ENCODE data around the gene DENND1C.
"Not testable (repeated sequence)": the region's sequence is repeated elsewhere in the genome, so short reads cannot be mapped to it uniquely, and the experiment has no call there.

Gene DENND1C

GRCh38 chr19:6516018-6516658 is 34.6 kb upstream of the DENND1C start:
- POLR2A ChIA-PET = interaction anchor here (1.2 kb wide), 1 partner anchor 256 kb away, joined by 5 read pairs; the partner anchor contains the start of gene VAV1
- 2% methylated on average over 23 of the region's 26 CpGs for WGBS (ENCODE audit: insufficient coverage)
- H3K27me3 ChIP-seq (replicated peaks in 2 of 5; ENCODE audit: control insufficient read depth in 4 of 5, insufficient read depth in 5 of 5, low read length in 4 of 5) = no peaks in the 10 kb centered on the region

GRCh38 chr19:6514926-6515544 is 33.4 kb upstream of the DENND1C start:
- Histone ChIP-seq H3K9me3 (ENCODE audit: control extremely low read depth in 1 of 5, control insufficient read depth in 4 of 5, insufficient read depth in 2 of 5, low read depth in 1 of 5, low read length in 4 of 5) (no peaks in the 10 kb centered on the region), H3K36me3 (ENCODE audit: control insufficient read depth in 4 of 4, insufficient read depth in 4 of 4, low read length in 3 of 4) (no peaks in the 10 kb centered on the region), H3K4me3 (ENCODE audit: control insufficient read depth in 1 of 7, extremely low read depth in 1 of 7, insufficient read depth in 4 of 7, low read depth in 2 of 7, low read length in 6 of 7) (no peak overlapping the region), H3K27me3 (replicated peaks in 2 of 5; ENCODE audit: control insufficient read depth in 4 of 5, insufficient read depth in 5 of 5, low read length in 4 of 5) (no peaks in the 10 kb centered on the region), H3K4me1 (ENCODE audit: control extremely low read depth in 1 of 4, control insufficient read depth in 4 of 4, insufficient read depth in 4 of 4, low read length in 3 of 4) (peaks cover 7 to 27% (median 24%) of the 10 kb centered on the region in 4 experiments), H3K27ac (ENCODE audit: insufficient read depth in 1 of 2, low read depth in 1 of 2, low read length in 2 of 2, poor library complexity in 1 of 2, severe bottlenecking in 2 of 2) (no peak overlapping the region)
- WGBS (ENCODE audit: insufficient coverage) = 96% methylated on average over 12 of the region's 15 CpGs
- no peak for DNase-seq
- POLR2A ChIA-PET = no interaction called here
- CTCF ChIA-PET = no interaction called here

More at GRCh38 chr19:6516018-6516658, 34.6 kb upstream of the DENND1C start:
- peak; percentile 85 to 89 (median 86) for DNase-seq
- Histone ChIP-seq H3K4me1 (ENCODE audit: control extremely low read depth in 1 of 4, control insufficient read depth in 4 of 4, insufficient read depth in 4 of 4, low read length in 3 of 4) (peaks cover 7 to 27% (median 24%) of the 10 kb centered on the region in 4 experiments), H3K4me3 (ENCODE audit: control insufficient read depth in 1 of 7, extremely low read depth in 1 of 7, insufficient read depth in 4 of 7, low read depth in 2 of 7, low read length in 6 of 7) (peak overlapping the region; percentile 58 to 94 (median 79)), H3K27ac (ENCODE audit: insufficient read depth in 1 of 2, low read depth in 1 of 2, low read length in 2 of 2, poor library complexity in 1 of 2, severe bottlenecking in 2 of 2) (peak overlapping the region in 1 of 2 experiments; percentile 58), H3K9me3 (ENCODE audit: control extremely low read depth in 1 of 5, control insufficient read depth in 4 of 5, insufficient read depth in 2 of 5, low read depth in 1 of 5, low read length in 4 of 5) (no peaks in the 10 kb centered on the region), H3K36me3 (ENCODE audit: control insufficient read depth in 4 of 4, insufficient read depth in 4 of 4, low read length in 3 of 4) (no peaks in the 10 kb centered on the region)
- CTCF ChIA-PET = interaction anchor here (0.6 to 2.5 kb wide), 15 partner anchors 9 to 352 kb away, joined by 3 to 16 read pairs (median 3); no protein-coding TSS in a partner anchor

- POLR2A ChIA-PET = interaction anchor here (0.6 kb wide), 1 partner anchor 89 kb away, joined by 5 read pairs; no protein-coding TSS in a partner anchor
- no peak for DNase-seq
- WGBS (ENCODE audit: insufficient coverage) = 60% methylated on average over 1 of the region's 9 CpGs
- peaks cover 7 to 27% (median 24%) of the 10 kb centered on the region in 4 experiments for H3K4me1 ChIP-seq (ENCODE audit: control extremely low read depth in 1 of 4, control insufficient read depth in 4 of 4, insufficient read depth in 4 of 4, low read length in 3 of 4)
- H3K4me3 ChIP-seq (ENCODE audit: control insufficient read depth in 1 of 7, extremely low read depth in 1 of 7, insufficient read depth in 4 of 7, low read depth in 2 of 7, low read length in 6 of 7) = no peak overlapping the region
- H3K27ac ChIP-seq (ENCODE audit: insufficient read depth in 1 of 2, low read depth in 1 of 2, low read length in 2 of 2, poor library complexity in 1 of 2, severe bottlenecking in 2 of 2) = no peak overlapping the region
- no peaks in the 10 kb centered on the region for H3K27me3 ChIP-seq (replicated peaks in 2 of 5; ENCODE audit: control insufficient read depth in 4 of 5, insufficient read depth in 5 of 5, low read length in 4 of 5)
- no peaks in the 10 kb centered on the region for H3K36me3 ChIP-seq (ENCODE audit: control insufficient read depth in 4 of 4, insufficient read depth in 4 of 4, low read length in 3 of 4)
- no peaks in the 10 kb centered on the region for H3K9me3 ChIP-seq (ENCODE audit: control extremely low read depth in 1 of 5, control insufficient read depth in 4 of 5, insufficient read depth in 2 of 5, low read depth in 1 of 5, low read length in 4 of 5)
- CTCF ChIA-PET = interaction anchor here (0.6 kb wide), 1 partner anchor 111 kb away, joined by 3 read pairs; no protein-coding TSS in a partner anchor
These were observed 32.5 kb upstream of the DENND1C start for GRCh38 chr19:6514089-6514488.

- POLR2A ChIA-PET = no interaction called here
These were observed 29.0 kb upstream of the DENND1C start for GRCh38 chr19:6510618-6511017.

GRCh38 chr19:6509118-6509971 is 27.8 kb upstream of the DENND1C start:
- H3K4me3 ChIP-seq (ENCODE audit: control insufficient read depth in 1 of 7, extremely low read depth in 1 of 7, insufficient read depth in 4 of 7, low read depth in 2 of 7, low read length in 6 of 7) = no peak overlapping the region
- ChIA-PET POLR2A (no interaction called here), CTCF (no interaction called here)
- H3K36me3 ChIP-seq (ENCODE audit: control insufficient read depth in 4 of 4, insufficient read depth in 4 of 4, low read length in 3 of 4) = no peaks in the 10 kb centered on the region
- no peak overlapping the region for H3K27ac ChIP-seq (ENCODE audit: insufficient read depth in 1 of 2, low read depth in 1 of 2, low read length in 2 of 2, poor library complexity in 1 of 2, severe bottlenecking in 2 of 2)
- no peaks in the 10 kb centered on the region for H3K9me3 ChIP-seq (ENCODE audit: control extremely low read depth in 1 of 5, control insufficient read depth in 4 of 5, insufficient read depth in 2 of 5, low read depth in 1 of 5, low read length in 4 of 5)
- 92% methylated on average over 14 of the region's 20 CpGs for WGBS (ENCODE audit: insufficient coverage)
- H3K4me1 ChIP-seq (ENCODE audit: control extremely low read depth in 1 of 4, control insufficient read depth in 4 of 4, insufficient read depth in 4 of 4, low read length in 3 of 4) = peaks cover 0 to 3% (median 0%) of the 10 kb centered on the region in 4 experiments
- no peaks in the 10 kb centered on the region for H3K27me3 ChIP-seq (replicated peaks in 2 of 5; ENCODE audit: control insufficient read depth in 4 of 5, insufficient read depth in 5 of 5, low read length in 4 of 5)
- DNase-seq = no peak

More at GRCh38 chr19:6510618-6511017, 29.0 kb upstream of the DENND1C start:
- no peak overlapping the region for H3K27ac ChIP-seq (ENCODE audit: insufficient read depth in 1 of 2, low read depth in 1 of 2, low read length in 2 of 2, poor library complexity in 1 of 2, severe bottlenecking in 2 of 2)
- no peaks in the 10 kb centered on the region for H3K36me3 ChIP-seq (ENCODE audit: control insufficient read depth in 4 of 4, insufficient read depth in 4 of 4, low read length in 3 of 4)
- no peak for DNase-seq
- no peaks in the 10 kb centered on the region for H3K9me3 ChIP-seq (ENCODE audit: control extremely low read depth in 1 of 5, control insufficient read depth in 4 of 5, insufficient read depth in 2 of 5, low read depth in 1 of 5, low read length in 4 of 5)
- no peaks in the 10 kb centered on the region for H3K4me1 ChIP-seq (ENCODE audit: control extremely low read depth in 1 of 4, control insufficient read depth in 4 of 4, insufficient read depth in 4 of 4, low read length in 3 of 4)
- CTCF ChIA-PET = interaction anchor here (1.1 kb wide), 1 partner anchor 122 kb away, joined by 3 read pairs; no protein-coding TSS in a partner anchor
- no peak overlapping the region for H3K4me3 ChIP-seq (ENCODE audit: control insufficient read depth in 1 of 7, extremely low read depth in 1 of 7, insufficient read depth in 4 of 7, low read depth in 2 of 7, low read length in 6 of 7)
- 98% methylated on average over 4 of the region's 7 CpGs for WGBS (ENCODE audit: insufficient coverage)
- H3K27me3 ChIP-seq (replicated peaks in 2 of 5; ENCODE audit: control insufficient read depth in 4 of 5, insufficient read depth in 5 of 5, low read length in 4 of 5) = no peaks in the 10 kb centered on the region

GRCh38 chr19:6508028-6508771 is 26.6 kb upstream of the DENND1C start:
- 100% methylated on average over 2 of the region's 9 CpGs for WGBS (ENCODE audit: insufficient coverage)
- H3K4me3 ChIP-seq (ENCODE audit: control insufficient read depth in 1 of 7, extremely low read depth in 1 of 7, insufficient read depth in 4 of 7, low read depth in 2 of 7, low read length in 6 of 7); H3K9me3 ChIP-seq (ENCODE audit: control extremely low read depth in 1 of 5, control insufficient read depth in 4 of 5, insufficient read depth in 2 of 5, low read depth in 1 of 5, low read length in 4 of 5); POLR2A ChIA-PET; H3K36me3 ChIP-seq (ENCODE audit: control insufficient read depth in 4 of 4, insufficient read depth in 4 of 4, low read length in 3 of 4); H3K4me1 ChIP-seq (ENCODE audit: control extremely low read depth in 1 of 4, control insufficient read depth in 4 of 4, insufficient read depth in 4 of 4, low read length in 3 of 4); DNase-seq; H3K27ac ChIP-seq (ENCODE audit: insufficient read depth in 1 of 2, low read depth in 1 of 2, low read length in 2 of 2, poor library complexity in 1 of 2, severe bottlenecking in 2 of 2); H3K27me3 ChIP-seq (replicated peaks in 2 of 5; ENCODE audit: control insufficient read depth in 4 of 5, insufficient read depth in 5 of 5, low read length in 4 of 5): not testable (repeated sequence)
- CTCF ChIA-PET = interaction anchor here (1.2 to 1.6 kb wide), 3 partner anchors 8 to 16 kb away, joined by 3 to 4 read pairs (median 3); no protein-coding TSS in a partner anchor
